Right lobe of liver (tissue), 4 donors: ENCODE measurements around the gene THAP5.

Experiments
- POLR2A ChIP-seq: fragments of 450-650 bp; IDR thresholded peaks from one replicate; pipeline ENCODE4 v1.6.1; 2017; ENCODE audit warnings: antibody characterized with exemption, mild to moderate bottlenecking
- TF ChIP-seq, protein P1 (sequence below), 4 donors: fragments of 200-600 bp in 3 of 4; fragments of 450-650 bp in 1 of 4; IDR thresholded peaks; one replicate each; pipeline versions ENCODE4 v1.5.1 to v1.8.0; 2016 to 2022; ENCODE audit warnings: antibody characterized with exemption in 4 of 4, mild to moderate bottlenecking in 2 of 4
- donor health status: DM: no; HTN: no; CAD: no.
- donor health status: DM: no; HTN: no; CAD: no.
- donor health status: DM: no; HTN: yes; CAD: no.

DNA sequence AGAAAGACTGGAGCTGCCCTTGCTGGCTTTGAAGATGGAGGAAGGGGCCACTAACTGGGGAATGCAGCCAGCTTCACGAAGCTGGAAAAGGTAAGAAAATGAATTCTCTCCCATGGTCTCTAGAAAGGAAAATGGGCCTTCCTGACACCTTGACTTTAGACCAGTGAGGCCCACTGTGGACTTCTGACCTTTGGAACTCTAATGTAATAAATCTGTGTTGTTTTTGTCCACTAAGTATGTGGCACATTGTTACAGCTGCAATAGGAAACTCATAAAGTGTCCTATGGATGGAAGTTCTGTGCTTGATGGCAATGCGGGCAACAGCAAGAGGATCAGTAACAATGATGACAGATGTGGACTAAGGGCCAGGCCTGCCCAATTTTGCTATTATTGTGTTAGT is 21.1 kb upstream of the THAP5 start:
- TF ChIP-seq, protein P1, sequence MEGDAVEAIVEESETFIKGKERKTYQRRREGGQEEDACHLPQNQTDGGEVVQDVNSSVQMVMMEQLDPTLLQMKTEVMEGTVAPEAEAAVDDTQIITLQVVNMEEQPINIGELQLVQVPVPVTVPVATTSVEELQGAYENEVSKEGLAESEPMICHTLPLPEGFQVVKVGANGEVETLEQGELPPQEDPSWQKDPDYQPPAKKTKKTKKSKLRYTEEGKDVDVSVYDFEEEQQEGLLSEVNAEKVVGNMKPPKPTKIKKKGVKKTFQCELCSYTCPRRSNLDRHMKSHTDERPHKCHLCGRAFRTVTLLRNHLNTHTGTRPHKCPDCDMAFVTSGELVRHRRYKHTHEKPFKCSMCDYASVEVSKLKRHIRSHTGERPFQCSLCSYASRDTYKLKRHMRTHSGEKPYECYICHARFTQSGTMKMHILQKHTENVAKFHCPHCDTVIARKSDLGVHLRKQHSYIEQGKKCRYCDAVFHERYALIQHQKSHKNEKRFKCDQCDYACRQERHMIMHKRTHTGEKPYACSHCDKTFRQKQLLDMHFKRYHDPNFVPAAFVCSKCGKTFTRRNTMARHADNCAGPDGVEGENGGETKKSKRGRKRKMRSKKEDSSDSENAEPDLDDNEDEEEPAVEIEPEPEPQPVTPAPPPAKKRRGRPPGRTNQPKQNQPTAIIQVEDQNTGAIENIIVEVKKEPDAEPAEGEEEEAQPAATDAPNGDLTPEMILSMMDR (IDR thresholded peaks at IDR 0.05): no peak
- no peak for TF ChIP-seq POLR2A
